Common myeloid progenitor, CD34-positive (primary cell): ENCODE data around the gene MT1F.

Source experiments
- CTCF ChIA-PET: fragments of 350-600 bp; sonication (Branson Sonifier 250); formaldehyde crosslinking; loops from one replicate; lab custom pipeline; 2021; ENCODE audit warnings: antibody characterized with exemption; lab: Charles Lee
- POLR2A ChIA-PET: fragments of 350-600 bp; sonication (Branson Sonifier 250); formaldehyde crosslinking; loops from one replicate; lab custom pipeline; 2021; ENCODE audit warnings: antibody characterized with exemption; lab: Charles Lee
- DNase-seq, 3 donors: peaks; one replicate each; pipeline versions ENCODE4 v3.0.0 to v3.0.0-alpha.2; 2013
- H3K27ac ChIP-seq, 2 experiments: 1 replicate in 1 of 2; 2 replicates in 1 of 2; pipeline ENCODE4 v1.7.0; 2013; ENCODE audit warnings: inconsistent platforms in 2 of 2, low read length in 2 of 2, mild to moderate bottlenecking in 2 of 2, low read depth in 1 of 2, moderate library complexity in 1 of 2; ENCODE audit not compliant: severe bottlenecking in 2 of 2, insufficient read depth in 1 of 2, poor library complexity in 1 of 2
- H3K27me3 ChIP-seq, 5 experiments: replicated peaks in 2 of 5; 1 replicate in 3 of 5; 2 replicates in 2 of 5; pipeline versions ENCODE4 v1.6.1 to v1.7.0; 2013; ENCODE audit warnings: low read length in 4 of 5, mild to moderate bottlenecking in 2 of 5, moderate library complexity in 2 of 5, inconsistent platforms in 1 of 5; ENCODE audit not compliant: insufficient read depth in 5 of 5, control insufficient read depth in 4 of 5
- H3K36me3 ChIP-seq, 4 experiments: 1 replicate in 2 of 4; 2 replicates in 2 of 4; pipeline versions ENCODE4 v1.6.1 to v1.7.0; 2013; ENCODE audit warnings: low read length in 3 of 4, control low read depth in 1 of 4, mild to moderate bottlenecking in 1 of 4; ENCODE audit not compliant: control insufficient read depth in 4 of 4, insufficient read depth in 4 of 4
- H3K4me1 ChIP-seq, 4 experiments: 1 replicate in 3 of 4; 2 replicates in 1 of 4; pipeline versions ENCODE4 v1.6.1 to v1.7.1; 2013; ENCODE audit warnings: low read length in 3 of 4, mild to moderate bottlenecking in 3 of 4, control low read depth in 1 of 4, inconsistent platforms in 1 of 4, moderate library complexity in 1 of 4; ENCODE audit not compliant: control insufficient read depth in 4 of 4, insufficient read depth in 4 of 4; ENCODE audit errors: control extremely low read depth in 1 of 4
- H3K4me3 ChIP-seq, 7 experiments: 1 replicate in 4 of 7; 2 replicates in 3 of 7; pipeline versions ENCODE4 v1.5.1 to v1.7.0; 2013; ENCODE audit warnings: mild to moderate bottlenecking in 7 of 7, low read length in 6 of 7, moderate library complexity in 6 of 7, inconsistent platforms in 2 of 7, low read depth in 2 of 7, control low read depth in 1 of 7; ENCODE audit not compliant: insufficient read depth in 4 of 7, control insufficient read depth in 1 of 7; ENCODE audit errors: extremely low read depth in 1 of 7
- H3K9me3 ChIP-seq, 5 experiments: 1 replicate in 4 of 5; 2 replicates in 1 of 5; pipeline versions ENCODE4 v1.6.1 to v1.7.1; 2013; ENCODE audit warnings: low read length in 4 of 5, mild to moderate bottlenecking in 2 of 5, inconsistent platforms in 1 of 5, low read depth in 1 of 5, moderate library complexity in 1 of 5; ENCODE audit not compliant: control insufficient read depth in 4 of 5, insufficient read depth in 2 of 5; ENCODE audit errors: control extremely low read depth in 1 of 5
- WGBS: methylation state at CpG from one replicate; pipeline ENCODE4 v1.1.5; 2013; ENCODE audit not compliant: insufficient coverage; 5-methylcytosine and 5-hydroxymethylcytosine counted together

The MT1F gene

GRCh38 chr16:56643080-56643778, 14.5 kb upstream of the MT1F start:
- H3K27ac ChIP-seq, result no peak overlapping the region
- H3K36me3 ChIP-seq, result no peaks in the 10 kb centered on the region
- ChIA-PET CTCF (interaction anchor here (0.6 to 1.6 kb wide), 9 partner anchors 9 to 146 kb away, joined by 3 to 5 read pairs (median 3); partner anchors contain the start of gene MT1E), POLR2A (interaction anchor here (0.7 kb wide), 1 partner anchor 58 kb away, joined by 3 read pairs; no protein-coding TSS in a partner anchor)
- H3K4me3 ChIP-seq, result peak overlapping the region in 5 of 7 experiments; percentile 8 to 51 (median 29)
- 7% methylated on average over 41 of the region's 42 CpGs for WGBS
- H3K27me3 ChIP-seq, result peaks cover 34 to 98% (median 66%) of the 10 kb centered on the region in 5 experiments
- H3K4me1 ChIP-seq, result peaks cover 0 to 14% (median 8%) of the 10 kb centered on the region in 4 experiments
- no peaks in the 10 kb centered on the region for H3K9me3 ChIP-seq
- DNase-seq, result peak in 2 of 3 donors; percentile 26 to 31

DNA sequence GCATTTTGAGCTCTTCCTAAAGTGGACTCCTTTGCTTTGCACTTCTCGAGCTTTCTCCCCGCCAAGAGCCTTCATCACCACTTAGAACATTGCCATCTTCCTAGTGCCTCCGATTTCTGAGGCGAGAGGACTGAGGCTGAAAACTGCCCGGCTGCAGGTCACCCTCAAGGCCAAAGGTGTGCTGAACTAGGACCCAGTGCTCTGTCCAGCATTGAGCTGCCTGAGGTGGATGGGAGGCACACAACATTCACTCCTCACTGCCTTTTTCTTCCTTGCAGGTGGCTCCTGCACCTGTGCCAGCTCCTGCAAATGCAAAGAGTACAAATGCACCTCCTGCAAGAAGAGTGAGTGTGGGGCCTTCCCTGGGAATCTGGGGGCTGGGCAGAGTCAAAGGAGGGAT, 13.9 kb upstream of the MT1F start:
- Histone ChIP-seq H3K4me3 (peak overlapping the region in 1 of 7 experiments; percentile 51), H3K27me3 (peaks cover 34 to 98% (median 67%) of the 10 kb centered on the region in 5 experiments), H3K9me3 (no peaks in the 10 kb centered on the region), H3K4me1 (peaks cover 0 to 10% (median 7%) of the 10 kb centered on the region in 4 experiments), H3K36me3 (no peaks in the 10 kb centered on the region), H3K27ac (no peak overlapping the region)
- WGBS, result 43% methylated on average over 2 of the region's 5 CpGs
- DNase-seq, result no peak
- CTCF ChIA-PET, result interaction anchor here (0.6 to 1.6 kb wide), 7 partner anchors 9 to 146 kb away, joined by 3 to 5 read pairs (median 3); partner anchors contain the start of gene MT1E
- POLR2A ChIA-PET, result no interaction called here

GRCh38 chr16:56645311-56645710, 12.4 kb upstream of the MT1F start:
- POLR2A ChIA-PET, result no interaction called here
- H3K36me3 ChIP-seq, result no peaks in the 10 kb centered on the region

DNA sequence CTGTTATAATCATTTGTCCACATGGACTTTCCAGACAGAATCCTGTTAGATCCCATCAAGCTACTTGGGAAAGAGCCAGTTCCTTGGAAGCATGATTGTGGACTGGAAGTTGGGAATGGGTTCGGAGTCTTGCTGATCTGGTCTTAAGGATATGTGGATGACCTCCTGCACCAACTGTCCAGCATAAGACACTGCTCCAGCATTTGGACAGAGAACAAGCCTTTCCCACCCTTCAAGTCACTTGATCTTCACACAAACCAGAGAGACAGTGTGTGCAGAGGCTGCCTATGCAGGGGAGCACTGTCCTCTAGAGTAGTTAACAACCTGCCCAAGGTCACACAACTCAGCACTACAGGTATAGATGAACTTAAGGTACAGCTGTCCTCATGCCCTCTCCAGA, 11.9 kb upstream of the MT1F start:
- WGBS, result no CpG with 5 or more reads among the region's 1 CpG

More at GRCh38 chr16:56645311-56645710, 12.4 kb upstream of the MT1F start:
- Histone ChIP-seq H3K4me3 (no peak overlapping the region), H3K27me3 (peaks cover 28 to 98% (median 57%) of the 10 kb centered on the region in 5 experiments), H3K4me1 (peaks cover 0 to 10% (median 7%) of the 10 kb centered on the region in 4 experiments), H3K9me3 (no peaks in the 10 kb centered on the region), H3K27ac (no peak overlapping the region)
- no peak for DNase-seq
- CTCF ChIA-PET, result interaction anchor here (1.8 kb wide), 1 partner anchor 12 kb away, joined by 4 read pairs; the partner anchor contains the start of gene MT1F
- 100% methylated on average over 1 of the region's 1 CpG for WGBS

DNA sequence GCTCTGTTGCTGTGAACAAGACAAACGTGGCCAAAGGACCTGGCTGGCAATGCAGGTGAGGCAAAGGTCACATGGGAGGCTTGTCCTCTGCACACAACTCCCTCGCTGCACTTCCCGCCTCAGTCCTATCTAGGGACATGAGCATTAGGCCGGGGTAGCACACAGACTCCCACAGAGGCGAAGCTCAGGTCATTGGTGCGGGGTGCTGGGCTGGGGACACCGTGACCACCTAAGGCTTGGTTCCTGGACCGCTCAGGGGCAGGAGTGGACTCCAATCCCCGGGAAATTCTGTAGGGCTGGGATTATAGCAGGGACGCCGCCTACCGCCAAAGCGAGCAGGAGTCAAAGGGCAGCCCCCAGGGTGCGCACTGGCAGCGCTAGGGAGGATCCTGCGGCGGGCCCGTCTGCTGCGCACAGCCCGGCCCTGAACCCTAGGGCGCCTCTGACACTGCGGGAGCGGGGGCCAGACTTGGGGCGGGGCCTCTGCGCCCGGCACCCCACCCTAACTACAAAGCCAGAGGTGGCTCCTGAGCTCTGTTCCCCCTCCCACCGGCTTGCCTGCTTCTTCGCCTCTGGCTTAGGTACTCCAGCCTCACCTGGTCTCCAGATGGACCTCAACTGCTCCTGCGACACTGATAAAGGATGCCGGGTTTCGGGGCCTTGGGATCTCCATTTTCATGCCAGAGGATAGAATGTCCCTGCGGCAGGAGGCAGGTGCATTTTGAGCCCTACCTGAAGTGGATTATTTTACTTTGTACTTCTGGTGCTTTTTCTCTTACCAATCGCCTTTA, 9.9 kb upstream of the MT1F start:
- DNase-seq, result no peak
- H3K4me3 ChIP-seq, result no peak overlapping the region
- peaks cover 21 to 96% (median 50%) of the 10 kb centered on the region in 5 experiments for H3K27me3 ChIP-seq
- no peaks in the 10 kb centered on the region for H3K36me3 ChIP-seq
- ChIA-PET CTCF (interaction anchor here (1.0 kb wide), 1 partner anchor 72 kb away, joined by 3 read pairs; no protein-coding TSS in a partner anchor), POLR2A (no interaction called here)
- peaks cover 0 to 10% (median 7%) of the 10 kb centered on the region in 4 experiments for H3K4me1 ChIP-seq
- no peaks in the 10 kb centered on the region for H3K9me3 ChIP-seq
- 38% methylated on average over 32 of the region's 33 CpGs for WGBS
- H3K27ac ChIP-seq, result no peak overlapping the region

More for the DNA sequence above, 11.9 kb upstream of the MT1F start:
- Histone ChIP-seq H3K36me3 (no peaks in the 10 kb centered on the region), H3K4me3 (no peak overlapping the region), H3K27ac (no peak overlapping the region), H3K4me1 (peaks cover 0 to 10% (median 7%) of the 10 kb centered on the region in 4 experiments), H3K27me3 (peaks cover 28 to 98% (median 54%) of the 10 kb centered on the region in 5 experiments), H3K9me3 (no peaks in the 10 kb centered on the region)
- no peak for DNase-seq
- ChIA-PET CTCF (interaction anchor here (0.7 to 1.8 kb wide), 5 partner anchors 10 to 56 kb away, joined by 3 to 7 read pairs (median 4); partner anchors contain the start of gene MT1F), POLR2A (no interaction called here)

DNA sequence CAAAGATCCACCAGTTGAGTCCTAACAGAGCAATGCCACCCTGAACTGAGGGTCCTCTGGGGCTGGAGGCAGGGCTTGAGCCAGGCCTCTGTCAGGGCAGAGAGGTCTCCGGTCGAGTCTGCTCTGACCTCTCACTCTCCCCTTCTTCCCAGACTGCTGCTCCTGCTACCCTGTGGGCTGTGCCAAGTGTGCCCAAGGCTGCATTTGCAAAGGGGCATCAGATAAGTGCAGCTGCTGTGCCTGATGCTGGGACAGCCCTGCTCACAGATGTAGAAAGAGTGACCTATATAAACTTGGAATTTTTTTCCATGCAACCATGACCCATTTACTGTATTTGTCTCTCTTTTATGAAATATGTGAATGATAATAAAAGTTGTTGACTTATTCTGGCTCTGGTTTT, 8.5 kb upstream of the MT1F start:
- Histone ChIP-seq H3K4me1 (no peaks in the 10 kb centered on the region), H3K36me3 (no peaks in the 10 kb centered on the region), H3K9me3 (no peaks in the 10 kb centered on the region), H3K27me3 (peaks cover 17 to 81% (median 44%) of the 10 kb centered on the region in 5 experiments), H3K4me3 (no peak overlapping the region), H3K27ac (no peak overlapping the region)
- WGBS, result 94% methylated on average over 2 of the region's 2 CpGs
- no peak for DNase-seq
- POLR2A ChIA-PET, result no interaction called here
- CTCF ChIA-PET, result no interaction called here
